Measurements from ENCODE around the gene COL25A1.

The COL25A1 gene

DNA sequence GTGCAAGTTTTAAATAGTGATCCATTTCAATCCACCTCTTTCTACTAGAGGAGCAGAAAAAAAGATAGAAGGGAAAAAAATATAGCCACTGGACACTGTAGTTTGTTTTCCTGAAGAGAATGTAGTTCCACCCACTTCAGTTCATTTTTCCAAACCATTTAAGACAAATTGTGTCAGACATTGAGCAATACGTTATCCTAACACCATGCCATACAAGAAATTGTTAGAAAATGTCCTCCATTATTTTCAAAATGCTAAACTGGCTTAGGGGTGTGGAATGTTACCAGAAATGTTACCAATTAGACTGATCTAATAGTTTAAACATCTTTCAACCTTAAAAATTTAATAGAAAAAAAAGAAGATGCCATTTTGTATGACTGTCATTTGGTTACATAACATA is 491.0 kb downstream of the COL25A1 start:
- DNase-seq (ENCODE audit: low read depth, low spot score) = no peak
- no peak for TF ChIP-seq CTCF (IDR thresholded peaks at IDR 0.05; ENCODE audit: low read depth, low read length)
- no peak overlapping the region for H3K4me3 ChIP-seq (ENCODE audit: low read depth, low read length)
- in situ Hi-C loops (cut with HindIII; ENCODE audit: low sequenced_read_pairs) = no loop called here

GRCh38 chr4:108810087-108810486 is 492.4 kb downstream of the COL25A1 start:
- in situ Hi-C loops (cut with HindIII; ENCODE audit: low sequenced_read_pairs) = no loop called here
- H3K4me3 ChIP-seq (ENCODE audit: low read depth, low read length) = no peak overlapping the region
- no peak for DNase-seq (ENCODE audit: low read depth, low spot score)
- TF ChIP-seq CTCF (IDR thresholded peaks at IDR 0.05; ENCODE audit: low read depth, low read length) = no peak

GRCh38 chr4:108804648-108805273 is 497.7 kb downstream of the COL25A1 start:
- in situ Hi-C loops (cut with HindIII; ENCODE audit: low sequenced_read_pairs) = no loop called here
- DNase-seq (ENCODE audit: low read depth, low spot score) = no peak
- H3K4me3 ChIP-seq (ENCODE audit: low read depth, low read length) = no peak overlapping the region
- TF ChIP-seq CTCF (IDR thresholded peaks at IDR 0.05; ENCODE audit: low read depth, low read length) = no peak

DNA sequence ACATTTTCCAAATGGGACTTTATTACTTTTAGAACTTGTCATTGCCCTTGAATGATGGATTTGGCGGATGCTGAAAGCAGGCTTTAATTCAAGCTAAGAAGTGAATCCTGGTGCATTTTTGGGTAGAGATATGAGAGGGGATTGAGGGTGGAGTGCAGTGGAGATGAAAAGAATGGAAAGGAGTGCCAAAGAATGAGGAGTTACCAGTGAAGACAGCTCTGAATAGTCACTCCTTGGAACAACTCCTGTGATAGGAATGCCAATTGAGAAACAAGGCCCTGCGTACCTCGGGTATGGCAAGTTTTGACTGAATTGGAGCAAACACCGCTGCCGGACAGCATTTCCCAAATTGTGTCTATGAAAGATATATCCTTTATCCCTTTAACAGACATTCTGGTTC is 503.2 kb downstream of the COL25A1 start:
- no peak for DNase-seq (ENCODE audit: low read depth, low spot score)
- in situ Hi-C loops (cut with HindIII; ENCODE audit: low sequenced_read_pairs) = no loop called here
- TF ChIP-seq CTCF (IDR thresholded peaks at IDR 0.05; ENCODE audit: low read depth, low read length) = no peak
- H3K4me3 ChIP-seq (ENCODE audit: low read depth, low read length) = no peak overlapping the region

DNA sequence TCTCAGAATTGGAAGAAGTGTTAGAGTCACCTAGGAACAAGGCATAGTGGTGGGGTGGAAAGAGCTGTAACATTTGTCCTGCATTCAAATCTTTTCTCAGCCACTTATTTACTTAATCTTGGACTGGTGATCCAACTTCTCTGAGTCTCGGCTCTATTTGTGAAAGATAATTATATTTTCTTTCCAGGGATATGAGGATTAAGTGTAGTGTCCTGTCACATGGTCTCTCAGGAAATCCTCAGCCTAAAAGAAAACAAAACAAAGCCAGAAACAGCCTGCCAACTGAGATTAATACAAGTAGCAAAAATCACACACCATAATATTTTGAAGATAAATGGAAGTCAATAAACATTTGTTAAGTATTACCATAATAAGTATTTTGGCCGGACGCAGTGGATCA is 506.3 kb downstream of the COL25A1 start:
- H3K4me3 ChIP-seq (ENCODE audit: low read depth, low read length) = no peak overlapping the region
- no peak for DNase-seq (ENCODE audit: low read depth, low spot score)
- in situ Hi-C loops (cut with HindIII; ENCODE audit: low sequenced_read_pairs) = no loop called here
- TF ChIP-seq CTCF (IDR thresholded peaks at IDR 0.05; ENCODE audit: low read depth, low read length) = no peak

DNA sequence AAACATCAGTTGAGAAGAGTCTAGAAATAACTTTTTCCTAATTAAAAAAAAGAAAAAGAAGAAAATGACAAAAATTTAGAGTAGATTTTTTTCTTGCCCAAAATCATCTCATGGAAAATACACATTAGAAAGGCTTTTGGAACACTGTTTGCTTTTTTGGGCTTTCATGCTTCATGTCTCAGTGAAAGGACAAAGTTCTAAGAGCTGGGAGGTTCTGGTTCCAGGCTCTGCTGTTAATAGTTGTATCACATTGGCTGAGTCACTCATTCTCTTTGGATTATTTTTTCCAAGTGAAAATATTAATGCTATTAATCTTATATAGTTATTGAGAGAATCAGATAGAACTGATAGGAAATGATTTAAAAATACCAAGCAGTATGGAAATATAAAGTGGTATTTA is 506.7 kb downstream of the COL25A1 start:
- H3K4me3 ChIP-seq (ENCODE audit: low read depth, low read length) = no peak overlapping the region
- DNase-seq (ENCODE audit: low read depth, low spot score) = no peak
- TF ChIP-seq CTCF (IDR thresholded peaks at IDR 0.05; ENCODE audit: low read depth, low read length) = no peak
- in situ Hi-C loops (cut with HindIII; ENCODE audit: low sequenced_read_pairs) = no loop called here

GRCh38 chr4:108794136-108794535 is 508.3 kb downstream of the COL25A1 start:
- in situ Hi-C loops (cut with HindIII; ENCODE audit: low sequenced_read_pairs) = no loop called here
- no peak overlapping the region for H3K4me3 ChIP-seq (ENCODE audit: low read depth, low read length)
- peak; percentile 22 for DNase-seq (ENCODE audit: low read depth, low spot score)
- no peak for TF ChIP-seq CTCF (IDR thresholded peaks at IDR 0.05; ENCODE audit: low read depth, low read length)
